GM06990 (cell line): ENCODE results near the gene CSNK2A3.

Experiments
- DNase-seq: peaks from one replicate; pipeline ENCODE4 v3.0.0-alpha.2; 2011; ENCODE audit not compliant: insufficient read length; ENCODE audit errors: extremely low read depth
- H3K27me3 ChIP-seq: replicated peaks from 2 replicates; pipeline ENCODE4 v1.6.0; 2011; ENCODE audit warnings: low read length; ENCODE audit not compliant: control insufficient read depth, insufficient read depth
- H3K36me3 ChIP-seq: 2 replicates; pipeline ENCODE4 v1.5.1; 2011; ENCODE audit warnings: low read length; ENCODE audit not compliant: control insufficient read depth, insufficient read depth
- H3K4me3 ChIP-seq: replicated peaks from 2 replicates; pipeline ENCODE4 v1.5.1; 2011; ENCODE audit warnings: low read depth, mild to moderate bottlenecking, control low read depth, low read length
- TF ChIP-seq, protein P1 (sequence below): IDR thresholded peaks from 2 replicates; pipeline ENCODE4 v1.5.1; 2011; ENCODE audit warnings: low read length, control low read depth, mild to moderate bottlenecking, inconsistent platforms; ENCODE audit not compliant: insufficient read depth, poor library complexity, severe bottlenecking

The CSNK2A3 gene

DNA sequence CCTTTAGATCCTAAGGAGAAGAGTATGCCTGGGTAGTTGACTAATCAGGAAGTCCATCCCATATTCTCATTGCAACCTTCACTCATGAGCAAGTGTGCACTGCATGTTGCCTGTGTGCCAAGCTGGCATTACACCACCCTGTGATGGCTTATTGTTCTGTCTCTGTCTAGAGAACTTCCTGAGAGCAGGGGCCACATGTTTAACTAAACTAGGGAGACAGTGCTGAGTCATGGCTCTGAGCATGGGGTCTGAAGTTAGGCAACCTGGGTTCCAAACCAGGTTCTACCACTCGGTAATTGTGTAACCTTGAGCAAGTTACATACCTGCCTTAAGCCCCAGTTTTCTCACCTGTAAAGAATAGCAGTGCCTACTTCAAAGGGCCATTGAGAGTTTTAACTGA, 39.6 kb downstream of the CSNK2A3 start:
- Histone ChIP-seq H3K4me3 (no peak overlapping the region), H3K27me3 (no peaks in the 10 kb centered on the region), H3K36me3 (no peaks in the 10 kb centered on the region)
- TF ChIP-seq, protein P1, sequence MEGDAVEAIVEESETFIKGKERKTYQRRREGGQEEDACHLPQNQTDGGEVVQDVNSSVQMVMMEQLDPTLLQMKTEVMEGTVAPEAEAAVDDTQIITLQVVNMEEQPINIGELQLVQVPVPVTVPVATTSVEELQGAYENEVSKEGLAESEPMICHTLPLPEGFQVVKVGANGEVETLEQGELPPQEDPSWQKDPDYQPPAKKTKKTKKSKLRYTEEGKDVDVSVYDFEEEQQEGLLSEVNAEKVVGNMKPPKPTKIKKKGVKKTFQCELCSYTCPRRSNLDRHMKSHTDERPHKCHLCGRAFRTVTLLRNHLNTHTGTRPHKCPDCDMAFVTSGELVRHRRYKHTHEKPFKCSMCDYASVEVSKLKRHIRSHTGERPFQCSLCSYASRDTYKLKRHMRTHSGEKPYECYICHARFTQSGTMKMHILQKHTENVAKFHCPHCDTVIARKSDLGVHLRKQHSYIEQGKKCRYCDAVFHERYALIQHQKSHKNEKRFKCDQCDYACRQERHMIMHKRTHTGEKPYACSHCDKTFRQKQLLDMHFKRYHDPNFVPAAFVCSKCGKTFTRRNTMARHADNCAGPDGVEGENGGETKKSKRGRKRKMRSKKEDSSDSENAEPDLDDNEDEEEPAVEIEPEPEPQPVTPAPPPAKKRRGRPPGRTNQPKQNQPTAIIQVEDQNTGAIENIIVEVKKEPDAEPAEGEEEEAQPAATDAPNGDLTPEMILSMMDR, result no peak
- DNase-seq, result no peak

DNA sequence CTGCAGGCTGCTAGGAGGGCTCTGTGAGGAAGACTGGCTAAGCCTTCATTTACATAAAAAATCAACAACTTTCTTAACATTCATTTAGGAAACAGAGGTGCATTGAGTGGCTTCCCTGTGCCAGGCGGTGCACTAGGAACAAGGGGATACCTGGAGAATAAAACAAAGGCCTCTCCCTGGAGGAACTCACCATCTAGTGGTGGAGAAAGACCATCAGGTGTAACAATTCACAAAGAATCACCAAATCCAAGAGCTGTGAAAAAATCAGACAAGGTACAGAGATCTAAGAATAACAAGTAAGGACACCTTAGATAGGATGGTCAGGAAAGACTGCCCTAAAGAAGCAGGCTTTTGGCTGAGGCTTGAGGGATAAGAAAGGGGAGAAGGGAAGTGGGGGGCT, 40.3 kb downstream of the CSNK2A3 start:
- H3K27me3 ChIP-seq, result no peaks in the 10 kb centered on the region
- no peaks in the 10 kb centered on the region for H3K36me3 ChIP-seq
- no peak overlapping the region for H3K4me3 ChIP-seq
- TF ChIP-seq, protein P1, result no peak
- DNase-seq, result no peak

DNA sequence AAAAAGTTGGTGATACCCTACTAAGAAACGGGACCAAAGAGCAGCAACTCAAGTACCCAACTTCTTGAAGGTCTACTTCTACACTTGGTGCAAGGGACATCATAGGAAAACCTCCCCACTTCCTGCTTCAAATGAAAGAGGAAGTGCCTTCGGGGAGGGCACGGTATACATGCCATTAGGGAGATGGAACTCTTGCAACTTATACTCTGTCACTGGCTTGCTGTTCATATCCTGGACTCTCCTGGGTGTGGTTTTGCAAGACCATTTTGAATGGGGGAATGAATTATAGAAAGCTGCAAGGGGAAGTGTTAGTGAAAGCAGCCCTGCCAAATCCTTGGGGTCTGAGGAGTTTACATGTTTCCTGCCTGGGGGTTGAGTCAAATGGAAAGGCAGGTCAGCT, 41.9 kb downstream of the CSNK2A3 start:
- Histone ChIP-seq H3K36me3 (no peaks in the 10 kb centered on the region), H3K4me3 (no peak overlapping the region), H3K27me3 (no peaks in the 10 kb centered on the region)
- DNase-seq, result no peak
- TF ChIP-seq, protein P1, result no peak

DNA sequence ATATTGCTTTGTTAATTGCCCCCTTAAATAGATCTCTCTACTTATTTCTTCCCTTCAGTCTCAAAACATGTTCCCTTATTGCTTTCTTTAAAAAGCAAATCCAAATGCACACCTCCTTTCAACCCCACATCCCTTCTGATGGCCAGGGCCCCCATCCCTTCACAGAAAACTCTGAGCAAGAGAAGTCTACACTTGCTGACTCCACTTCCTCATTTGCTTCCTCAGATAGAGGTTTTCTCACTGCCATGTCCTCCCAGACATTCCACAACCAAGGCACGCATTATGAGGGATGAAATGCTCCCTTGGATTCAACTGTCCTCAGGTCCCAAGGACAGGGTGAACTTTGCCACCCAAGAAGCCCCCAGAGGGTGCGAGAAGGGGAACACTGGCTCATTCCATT, 43.1 kb downstream of the CSNK2A3 start:
- no peak for DNase-seq
- H3K27me3 ChIP-seq, result no peaks in the 10 kb centered on the region
- TF ChIP-seq, protein P1, result no peak
- H3K36me3 ChIP-seq, result no peaks in the 10 kb centered on the region
- H3K4me3 ChIP-seq, result no peak overlapping the region

DNA sequence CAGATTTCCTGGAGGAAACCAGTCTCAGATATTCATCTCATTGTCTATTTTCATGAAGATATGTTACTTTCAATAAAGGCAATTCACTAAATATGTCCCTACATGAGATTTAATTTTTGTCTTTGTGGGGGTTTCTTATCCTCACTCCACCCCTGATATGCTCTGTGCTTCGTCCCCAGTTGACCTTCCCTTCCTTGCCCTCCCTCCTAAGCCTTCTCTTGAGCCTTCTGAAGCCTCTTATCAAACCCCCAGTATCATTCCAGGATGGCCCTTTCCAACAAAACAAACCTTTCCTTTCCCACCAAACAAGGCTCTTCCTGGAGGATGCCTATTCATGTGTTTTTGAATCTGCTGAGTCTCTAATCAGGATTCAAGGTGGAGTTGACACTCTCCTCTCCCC, 44.8 kb downstream of the CSNK2A3 start:
- Histone ChIP-seq H3K4me3 (no peak overlapping the region), H3K36me3 (no peaks in the 10 kb centered on the region), H3K27me3 (no peaks in the 10 kb centered on the region)
- DNase-seq, result no peak
- TF ChIP-seq, protein P1, result no peak

DNA sequence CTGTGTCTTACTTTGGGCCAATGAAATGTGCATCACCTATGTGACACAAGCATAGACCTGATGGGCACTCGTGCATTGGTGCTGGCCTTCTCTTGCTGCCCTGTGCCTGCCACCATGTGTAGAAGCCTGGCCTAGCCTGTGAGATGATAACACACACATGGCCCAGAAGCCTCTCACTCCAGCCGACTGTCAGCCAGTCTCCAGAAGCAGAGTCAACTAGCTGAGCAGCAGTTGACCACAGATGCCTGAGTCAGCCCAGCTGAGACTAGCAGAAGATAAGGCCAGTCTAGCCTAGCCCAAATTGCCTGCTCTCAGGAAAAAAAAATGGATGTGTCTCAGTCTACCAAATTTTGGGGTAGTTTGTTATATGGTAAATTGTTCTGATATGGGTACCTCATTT, 46.2 kb downstream of the CSNK2A3 start:
- Histone ChIP-seq H3K4me3 (no peak overlapping the region), H3K27me3 (no peaks in the 10 kb centered on the region), H3K36me3 (no peaks in the 10 kb centered on the region)
- TF ChIP-seq, protein P1, result no peak
- DNase-seq, result no peak
